Measurements from ENCODE around the gene LMAN2L. TPM values are rescaled to one million over a fixed set of nuclear protein-coding genes. Genes with fewer than 3 reads are reported as not detected.

LMAN2L gene
- polyA plus RNA-seq, 3 donors = 7.9 to 22.4 (median 16.6) TPM

DNA sequence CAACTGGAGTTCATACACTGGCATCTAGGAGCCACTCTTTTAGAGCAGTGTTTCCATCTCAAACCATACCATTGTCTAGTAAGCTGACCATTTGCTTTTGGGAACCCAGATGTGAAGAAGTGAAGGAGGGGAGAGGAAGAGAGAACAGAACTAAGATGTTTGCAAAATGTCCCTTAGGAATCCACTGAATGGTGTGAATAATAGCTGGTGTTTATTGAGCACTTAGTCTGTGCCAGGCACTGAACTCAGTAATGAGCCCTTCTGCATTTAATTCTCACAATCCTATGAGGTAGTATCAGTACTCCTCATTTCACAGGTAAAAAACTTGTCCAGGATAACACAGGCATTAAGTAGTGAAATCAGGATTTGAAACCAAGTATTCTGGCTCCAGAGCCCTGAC is 23.5 kb downstream of the LMAN2L start:
- H3K4me1 Mint-ChIP-seq = no peaks in the 10 kb centered on the region
- H3K79me2 ChIP-seq (ENCODE audit: insufficient read depth, low read length) = no peaks in the 10 kb centered on the region
- H3K27me3 Mint-ChIP-seq (ENCODE audit: low read depth in 3 of 3) = peaks cover 0 to 2% (median 0%) of the 10 kb centered on the region in 3 donors
- H3K4me2 ChIP-seq (replicated peaks; ENCODE audit: extremely low read depth, low read length, poor library complexity, severe bottlenecking) = no peak overlapping the region
- H3K9me3 Mint-ChIP-seq = peaks cover 0 to 2% (median 0%) of the 10 kb centered on the region in 7 donors
- no peak overlapping the region for H3K4me3 Mint-ChIP-seq
- H3K36me3 Mint-ChIP-seq = peaks cover 45% of the 10 kb centered on the region in 2 donors
- H3K27me3 ChIP-seq (ENCODE audit: control insufficient read depth in 2 of 2, insufficient read depth in 2 of 2, low read length in 2 of 2) = no peaks in the 10 kb centered on the region
- no peaks in the 10 kb centered on the region for H3K9me3 ChIP-seq (replicated peaks in 1 of 2; ENCODE audit: control insufficient read depth in 1 of 2, insufficient read depth in 1 of 2, low read length in 2 of 2)
- H3K4me3 ChIP-seq (replicated peaks in 1 of 3; ENCODE audit: low read depth in 2 of 3, low read length in 3 of 3) = no peak overlapping the region
- no peak overlapping the region for H3K9ac ChIP-seq (ENCODE audit: insufficient read depth, low read length, poor library complexity, severe bottlenecking)
- H3K4me1 ChIP-seq (ENCODE audit: control insufficient read depth in 1 of 2, insufficient read depth in 2 of 2, low read length in 2 of 2) = no peaks in the 10 kb centered on the region
- H3K27ac ChIP-seq (ENCODE audit: low read depth in 1 of 2, low read length in 2 of 2) = no peak overlapping the region
- DNase-seq = no peak
- TF ChIP-seq, protein P1, sequence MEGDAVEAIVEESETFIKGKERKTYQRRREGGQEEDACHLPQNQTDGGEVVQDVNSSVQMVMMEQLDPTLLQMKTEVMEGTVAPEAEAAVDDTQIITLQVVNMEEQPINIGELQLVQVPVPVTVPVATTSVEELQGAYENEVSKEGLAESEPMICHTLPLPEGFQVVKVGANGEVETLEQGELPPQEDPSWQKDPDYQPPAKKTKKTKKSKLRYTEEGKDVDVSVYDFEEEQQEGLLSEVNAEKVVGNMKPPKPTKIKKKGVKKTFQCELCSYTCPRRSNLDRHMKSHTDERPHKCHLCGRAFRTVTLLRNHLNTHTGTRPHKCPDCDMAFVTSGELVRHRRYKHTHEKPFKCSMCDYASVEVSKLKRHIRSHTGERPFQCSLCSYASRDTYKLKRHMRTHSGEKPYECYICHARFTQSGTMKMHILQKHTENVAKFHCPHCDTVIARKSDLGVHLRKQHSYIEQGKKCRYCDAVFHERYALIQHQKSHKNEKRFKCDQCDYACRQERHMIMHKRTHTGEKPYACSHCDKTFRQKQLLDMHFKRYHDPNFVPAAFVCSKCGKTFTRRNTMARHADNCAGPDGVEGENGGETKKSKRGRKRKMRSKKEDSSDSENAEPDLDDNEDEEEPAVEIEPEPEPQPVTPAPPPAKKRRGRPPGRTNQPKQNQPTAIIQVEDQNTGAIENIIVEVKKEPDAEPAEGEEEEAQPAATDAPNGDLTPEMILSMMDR (IDR thresholded peaks at IDR 0.05) = no peak
- intact Hi-C loops (cut with micrococcal nuclease) = no loop called here
- no peak overlapping the region for H3K27ac Mint-ChIP-seq
- no peak overlapping the region for H2AFZ ChIP-seq (ENCODE audit: insufficient read depth, low read depth, low read length, poor library complexity, severe bottlenecking)
- H3K36me3 ChIP-seq (replicated peaks in 1 of 2; ENCODE audit: control insufficient read depth in 1 of 2, insufficient read depth in 2 of 2, low read length in 2 of 2) = peaks cover 6 to 54% of the 10 kb centered on the region in 2 donors
- no peaks in the 10 kb centered on the region for H4K20me1 ChIP-seq (ENCODE audit: insufficient read depth, low read length)

- TF ChIP-seq, protein P1 (IDR thresholded peaks at IDR 0.05) = no peak
- Mint-ChIP-seq H3K36me3 (peaks cover 50 to 52% of the 10 kb centered on the region in 2 donors), H3K27ac (no peak overlapping the region), H3K27me3 (ENCODE audit: low read depth in 3 of 3) (peaks cover 0 to 2% (median 0%) of the 10 kb centered on the region in 3 donors), H3K4me1 (no peaks in the 10 kb centered on the region), H3K9me3 (peaks cover 0 to 3% (median 0%) of the 10 kb centered on the region in 7 donors), H3K4me3 (no peak overlapping the region)
- DNase-seq = no peak
- Histone ChIP-seq H3K4me1 (ENCODE audit: control insufficient read depth in 1 of 2, insufficient read depth in 2 of 2, low read length in 2 of 2) (no peaks in the 10 kb centered on the region), H3K9me3 (replicated peaks in 1 of 2; ENCODE audit: control insufficient read depth in 1 of 2, insufficient read depth in 1 of 2, low read length in 2 of 2) (no peaks in the 10 kb centered on the region), H3K9ac (ENCODE audit: insufficient read depth, low read length, poor library complexity, severe bottlenecking) (no peak overlapping the region), H3K27me3 (ENCODE audit: control insufficient read depth in 2 of 2, insufficient read depth in 2 of 2, low read length in 2 of 2) (no peaks in the 10 kb centered on the region), H3K4me3 (replicated peaks in 1 of 3; ENCODE audit: low read depth in 2 of 3, low read length in 3 of 3) (no peak overlapping the region), H3K4me2 (replicated peaks; ENCODE audit: extremely low read depth, low read length, poor library complexity, severe bottlenecking) (no peak overlapping the region), H2AFZ (ENCODE audit: insufficient read depth, low read depth, low read length, poor library complexity, severe bottlenecking) (no peak overlapping the region), H4K20me1 (ENCODE audit: insufficient read depth, low read length) (no peaks in the 10 kb centered on the region), H3K27ac (ENCODE audit: low read depth in 1 of 2, low read length in 2 of 2) (no peak overlapping the region), H3K36me3 (replicated peaks in 1 of 2; ENCODE audit: control insufficient read depth in 1 of 2, insufficient read depth in 2 of 2, low read length in 2 of 2) (peaks cover 13 to 61% of the 10 kb centered on the region in 2 donors), H3K79me2 (ENCODE audit: insufficient read depth, low read length) (no peaks in the 10 kb centered on the region)
- 100% methylated on average over 1 of the region's 5 CpGs for WGBS (ENCODE audit: insufficient coverage)
- intact Hi-C loops (cut with micrococcal nuclease) = no loop called here
These were observed 24.2 kb downstream of the LMAN2L start for GRCh38 chr2:96715658-96716057.

Data from CD14-positive monocyte (primary cell).